22Rv1 (cell line): ENCODE results near the gene SLC12A5.

Experiments
- CTCF ChIP-seq: fragments of 450-650 bp; IDR thresholded peaks from 2 replicates; pipeline ENCODE4 v1.5.1; 2017; ENCODE audit warnings: mild to moderate bottlenecking
- ZFX ChIP-seq: fragments of 450-650 bp; IDR thresholded peaks from 2 replicates; pipeline ENCODE4 v1.6.1; 2017; ENCODE audit warnings: antibody characterized with exemption, borderline replicate concordance

DNA sequence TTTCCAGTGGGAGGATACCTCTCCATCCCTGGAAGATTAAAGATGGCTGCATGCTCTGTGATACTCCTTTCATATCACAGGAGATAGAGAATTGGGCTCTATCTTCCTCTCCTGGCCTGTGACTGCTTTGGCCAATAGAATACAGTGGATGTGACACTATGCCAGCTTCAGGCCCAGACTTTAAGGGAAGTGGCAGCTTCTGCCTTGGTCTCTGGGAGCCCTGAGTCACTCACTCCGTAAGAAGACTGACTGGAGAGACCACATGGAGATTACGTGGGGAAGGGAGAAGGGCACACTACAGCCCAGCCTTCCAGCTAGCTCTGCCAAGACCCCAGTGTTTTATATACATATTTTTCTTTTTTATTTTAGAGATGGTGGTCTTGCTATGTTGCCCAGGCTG lies 30.7 kb upstream of the SLC12A5 start:
- no peak for TF ChIP-seq CTCF
- TF ChIP-seq ZFX: no peak
